ENCODE measurements around the gene EFCAB13. TPM values are rescaled to one million over a fixed set of nuclear protein-coding genes. Genes with fewer than 3 reads are reported as not detected.
"Not testable (repeated sequence)": the region's sequence is repeated elsewhere in the genome, so short reads cannot be mapped to it uniquely, and the experiment has no call there.

EFCAB13 gene
- total and polyA plus RNA-seq, 2 donors from 2014 or later, result 2.2 to 18.8 TPM

DNA sequence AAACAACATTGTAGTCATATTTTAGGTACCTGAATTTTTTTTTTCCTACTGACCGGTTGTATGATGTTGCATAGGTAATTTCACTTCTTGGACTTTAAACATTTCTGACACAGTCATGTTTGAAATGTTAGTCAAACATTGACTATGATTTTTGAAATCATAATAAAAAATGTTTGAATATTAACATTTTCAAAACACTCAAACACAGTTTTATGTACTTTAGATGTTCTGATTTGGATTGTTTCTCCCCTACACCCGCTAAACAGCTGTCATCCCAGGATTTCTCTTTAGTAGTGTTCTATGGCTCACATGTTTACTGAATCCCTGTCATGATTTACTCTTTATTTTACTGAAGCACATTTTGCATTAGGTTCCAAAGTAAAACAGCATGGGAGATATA lies 104.2 kb downstream of the EFCAB13 start:
- H3K9me3 ChIP-seq (ENCODE audit: control insufficient read depth in 2 of 3, insufficient read depth in 1 of 3, low read length in 3 of 3), result no peaks in the 10 kb centered on the region
- FAIRE-seq (no peak), DNase-seq (no peak)
- H3K27me3 ChIP-seq (ENCODE audit: control insufficient read depth, insufficient read depth, low read length), result no peaks in the 10 kb centered on the region
- no peak overlapping the region for H3K4me3 ChIP-seq (ENCODE audit: low read length in 3 of 3)
- no peak overlapping the region for H3K9ac ChIP-seq (ENCODE audit: low read length in 3 of 3)
- TF ChIP-seq CTCF (IDR thresholded peaks at IDR 0.05; ENCODE audit: borderline replicate concordance, extremely low read depth, insufficient read depth), result no peak
- H3K36me3 ChIP-seq (ENCODE audit: control insufficient read depth in 2 of 3, insufficient read depth in 3 of 3, low read length in 3 of 3), result no peaks in the 10 kb centered on the region
- intact Hi-C loops (cut with DNase I), result no loop called here
- no peaks in the 10 kb centered on the region for H3K4me1 ChIP-seq (ENCODE audit: control insufficient read depth in 2 of 3, insufficient read depth in 2 of 3, low read depth in 1 of 3, low read length in 3 of 3)
- H3K27ac ChIP-seq (ENCODE audit: low read depth in 2 of 2, low read length in 2 of 2), result no peak overlapping the region

DNA sequence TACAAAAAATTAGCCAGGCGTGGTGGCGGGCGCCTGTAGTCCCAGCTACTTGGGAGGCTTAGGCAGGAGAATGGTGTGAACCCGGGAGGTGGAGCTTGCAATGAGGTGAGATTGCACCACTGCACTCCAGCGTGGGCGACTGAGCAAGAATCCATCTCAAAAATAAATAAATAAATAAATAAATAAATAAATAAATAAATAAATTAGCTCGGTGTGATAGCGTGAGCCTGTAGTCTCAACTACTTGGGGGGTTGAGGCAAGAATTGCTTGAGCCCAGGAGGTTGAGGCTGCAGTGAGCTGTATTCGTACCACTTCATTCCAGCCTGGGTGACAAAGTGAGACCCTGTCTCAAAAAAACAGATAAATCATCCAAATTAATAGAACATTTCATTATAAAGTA lies 108.5 kb downstream of the EFCAB13 start:
- H3K9me3 ChIP-seq (ENCODE audit: control insufficient read depth in 2 of 3, insufficient read depth in 1 of 3, low read length in 3 of 3); DNase-seq; H3K27me3 ChIP-seq (ENCODE audit: control insufficient read depth, insufficient read depth, low read length); H3K27ac ChIP-seq (ENCODE audit: low read depth in 2 of 2, low read length in 2 of 2); H3K36me3 ChIP-seq (ENCODE audit: control insufficient read depth in 2 of 3, insufficient read depth in 3 of 3, low read length in 3 of 3); H3K4me1 ChIP-seq (ENCODE audit: control insufficient read depth in 2 of 3, insufficient read depth in 2 of 3, low read depth in 1 of 3, low read length in 3 of 3); intact Hi-C loops (cut with DNase I); H3K4me3 ChIP-seq (ENCODE audit: low read length in 3 of 3); FAIRE-seq; H3K9ac ChIP-seq (ENCODE audit: low read length in 3 of 3): not testable (repeated sequence)

DNA sequence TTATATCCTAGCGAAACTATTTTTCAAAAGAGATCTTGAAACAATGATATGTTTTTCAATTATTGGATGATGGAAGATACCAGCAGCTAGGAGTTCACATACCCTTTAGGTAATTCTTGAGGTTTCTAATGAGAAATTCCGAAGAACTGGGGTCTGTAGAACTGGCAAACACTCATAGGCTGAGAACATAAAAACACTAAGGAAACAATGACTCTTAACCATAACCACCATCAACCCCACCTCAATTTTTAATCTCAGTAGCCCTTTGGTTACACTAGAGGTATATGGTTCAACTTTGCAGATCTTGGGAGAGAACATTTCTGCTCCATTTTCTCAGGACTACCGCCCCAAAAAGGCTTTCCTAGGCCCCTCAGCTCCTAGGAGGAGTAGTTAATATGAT lies 141.4 kb downstream of the EFCAB13 start:
- no peak for TF ChIP-seq CTCF (IDR thresholded peaks at IDR 0.05; ENCODE audit: borderline replicate concordance, extremely low read depth, insufficient read depth)
- no peak for FAIRE-seq

GRCh38 chr17:47466976-47467375 lies 143.2 kb downstream of the EFCAB13 start:
- H3K9ac ChIP-seq (ENCODE audit: low read length in 3 of 3); H3K27ac ChIP-seq (ENCODE audit: low read depth in 2 of 2, low read length in 2 of 2); H3K4me3 ChIP-seq (ENCODE audit: low read length in 3 of 3); H3K9me3 ChIP-seq (ENCODE audit: control insufficient read depth in 2 of 3, insufficient read depth in 1 of 3, low read length in 3 of 3); H3K27me3 ChIP-seq (ENCODE audit: control insufficient read depth, insufficient read depth, low read length); H3K4me1 ChIP-seq (ENCODE audit: control insufficient read depth in 2 of 3, insufficient read depth in 2 of 3, low read depth in 1 of 3, low read length in 3 of 3); DNase-seq; H3K36me3 ChIP-seq (ENCODE audit: control insufficient read depth in 2 of 3, insufficient read depth in 3 of 3, low read length in 3 of 3); FAIRE-seq; intact Hi-C loops (cut with DNase I): not testable (repeated sequence)

More for the DNA sequence above, 141.4 kb downstream of the EFCAB13 start:
- no peaks in the 10 kb centered on the region for H3K27me3 ChIP-seq (ENCODE audit: control insufficient read depth, insufficient read depth, low read length)
- intact Hi-C loops (cut with DNase I), result no loop called here
- no peaks in the 10 kb centered on the region for H3K4me1 ChIP-seq (ENCODE audit: control insufficient read depth in 2 of 3, insufficient read depth in 2 of 3, low read depth in 1 of 3, low read length in 3 of 3)
- no peaks in the 10 kb centered on the region for H3K9me3 ChIP-seq (ENCODE audit: control insufficient read depth in 2 of 3, insufficient read depth in 1 of 3, low read length in 3 of 3)
- DNase-seq, result no peak
- H3K27ac ChIP-seq (ENCODE audit: low read depth in 2 of 2, low read length in 2 of 2), result no peak overlapping the region
- H3K36me3 ChIP-seq (ENCODE audit: control insufficient read depth in 2 of 3, insufficient read depth in 3 of 3, low read length in 3 of 3), result no peaks in the 10 kb centered on the region
- H3K9ac ChIP-seq (ENCODE audit: low read length in 3 of 3), result no peak overlapping the region
- no peak overlapping the region for H3K4me3 ChIP-seq (ENCODE audit: low read length in 3 of 3)

GRCh38 chr17:47470836-47471235 lies 147.1 kb downstream of the EFCAB13 start:
- Histone ChIP-seq H3K27ac (ENCODE audit: low read depth in 2 of 2, low read length in 2 of 2) (no peak overlapping the region), H3K4me3 (ENCODE audit: low read length in 3 of 3) (no peak overlapping the region), H3K9ac (ENCODE audit: low read length in 3 of 3) (no peak overlapping the region), H3K36me3 (ENCODE audit: control insufficient read depth in 2 of 3, insufficient read depth in 3 of 3, low read length in 3 of 3) (no peaks in the 10 kb centered on the region), H3K4me1 (ENCODE audit: control insufficient read depth in 2 of 3, insufficient read depth in 2 of 3, low read depth in 1 of 3, low read length in 3 of 3) (no peaks in the 10 kb centered on the region), H3K9me3 (ENCODE audit: control insufficient read depth in 2 of 3, insufficient read depth in 1 of 3, low read length in 3 of 3) (no peaks in the 10 kb centered on the region), H3K27me3 (ENCODE audit: control insufficient read depth, insufficient read depth, low read length) (no peaks in the 10 kb centered on the region)
- FAIRE-seq (no peak), DNase-seq (peak in 3 of 5 donors; percentile 13 to 35 (median 19))
- intact Hi-C loops (cut with DNase I), result no loop called here
- TF ChIP-seq CTCF (IDR thresholded peaks at IDR 0.05; ENCODE audit: borderline replicate concordance, extremely low read depth, insufficient read depth), result no peak

- H3K36me3 ChIP-seq (ENCODE audit: control insufficient read depth in 2 of 3, insufficient read depth in 3 of 3, low read length in 3 of 3); H3K4me1 ChIP-seq (ENCODE audit: control insufficient read depth in 2 of 3, insufficient read depth in 2 of 3, low read depth in 1 of 3, low read length in 3 of 3); H3K27ac ChIP-seq (ENCODE audit: low read depth in 2 of 2, low read length in 2 of 2); H3K9ac ChIP-seq (ENCODE audit: low read length in 3 of 3); DNase-seq; H3K9me3 ChIP-seq (ENCODE audit: control insufficient read depth in 2 of 3, insufficient read depth in 1 of 3, low read length in 3 of 3); H3K27me3 ChIP-seq (ENCODE audit: control insufficient read depth, insufficient read depth, low read length); H3K4me3 ChIP-seq (ENCODE audit: low read length in 3 of 3); intact Hi-C loops (cut with DNase I); FAIRE-seq: not testable (repeated sequence)
Observed at GRCh38 chr17:47472073-47472472, 148.3 kb downstream of the EFCAB13 start.

All from kidney (tissue), 14 donors.